HL-60 (cell line): ENCODE measurements around the gene FAM9A.
"Not testable (repeated sequence)": the region's sequence is repeated elsewhere in the genome, so short reads cannot be mapped to it uniquely, and the experiment has no call there.

Experiments
- CTCF ChIP-seq: IDR thresholded peaks from one replicate; pipeline ENCODE4 v1.5.1; 2011; ENCODE audit warnings: low read length, control low read depth, inconsistent platforms; ENCODE audit not compliant: insufficient read depth
- POLR2AphosphoS5 ChIP-seq: IDR thresholded peaks from 2 replicates; pipeline ENCODE4 v1.6.1; 2012; ENCODE audit warnings: low read depth
- TF ChIP-seq, protein P1 (sequence below): IDR thresholded peaks from 2 replicates; pipeline ENCODE4 v1.6.1; 2012; ENCODE audit warnings: low read depth; ENCODE audit not compliant: insufficient replicate concordance

DNA sequence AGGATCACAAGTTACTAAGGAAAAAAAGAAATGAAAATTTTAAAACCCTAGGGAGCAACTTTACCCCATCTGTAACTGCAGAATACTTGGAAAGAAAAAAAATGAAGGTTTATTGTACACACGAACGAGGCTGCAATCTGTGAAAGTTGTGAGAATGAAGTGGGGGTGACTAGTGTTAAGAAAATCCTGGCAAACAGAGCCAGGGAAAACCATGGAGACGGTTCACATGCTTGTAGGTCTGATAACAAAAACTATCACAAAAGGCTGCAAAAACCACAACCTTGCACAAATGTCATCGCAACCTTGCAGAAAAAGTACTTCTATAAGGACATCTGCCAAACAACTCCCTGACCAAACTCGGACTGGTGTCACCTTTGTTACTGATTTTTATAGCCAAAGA lies 42.5 kb downstream of the FAM9A start:
- TF ChIP-seq CTCF, POLR2AphosphoS5: not testable (repeated sequence)
- TF ChIP-seq, protein P1, sequence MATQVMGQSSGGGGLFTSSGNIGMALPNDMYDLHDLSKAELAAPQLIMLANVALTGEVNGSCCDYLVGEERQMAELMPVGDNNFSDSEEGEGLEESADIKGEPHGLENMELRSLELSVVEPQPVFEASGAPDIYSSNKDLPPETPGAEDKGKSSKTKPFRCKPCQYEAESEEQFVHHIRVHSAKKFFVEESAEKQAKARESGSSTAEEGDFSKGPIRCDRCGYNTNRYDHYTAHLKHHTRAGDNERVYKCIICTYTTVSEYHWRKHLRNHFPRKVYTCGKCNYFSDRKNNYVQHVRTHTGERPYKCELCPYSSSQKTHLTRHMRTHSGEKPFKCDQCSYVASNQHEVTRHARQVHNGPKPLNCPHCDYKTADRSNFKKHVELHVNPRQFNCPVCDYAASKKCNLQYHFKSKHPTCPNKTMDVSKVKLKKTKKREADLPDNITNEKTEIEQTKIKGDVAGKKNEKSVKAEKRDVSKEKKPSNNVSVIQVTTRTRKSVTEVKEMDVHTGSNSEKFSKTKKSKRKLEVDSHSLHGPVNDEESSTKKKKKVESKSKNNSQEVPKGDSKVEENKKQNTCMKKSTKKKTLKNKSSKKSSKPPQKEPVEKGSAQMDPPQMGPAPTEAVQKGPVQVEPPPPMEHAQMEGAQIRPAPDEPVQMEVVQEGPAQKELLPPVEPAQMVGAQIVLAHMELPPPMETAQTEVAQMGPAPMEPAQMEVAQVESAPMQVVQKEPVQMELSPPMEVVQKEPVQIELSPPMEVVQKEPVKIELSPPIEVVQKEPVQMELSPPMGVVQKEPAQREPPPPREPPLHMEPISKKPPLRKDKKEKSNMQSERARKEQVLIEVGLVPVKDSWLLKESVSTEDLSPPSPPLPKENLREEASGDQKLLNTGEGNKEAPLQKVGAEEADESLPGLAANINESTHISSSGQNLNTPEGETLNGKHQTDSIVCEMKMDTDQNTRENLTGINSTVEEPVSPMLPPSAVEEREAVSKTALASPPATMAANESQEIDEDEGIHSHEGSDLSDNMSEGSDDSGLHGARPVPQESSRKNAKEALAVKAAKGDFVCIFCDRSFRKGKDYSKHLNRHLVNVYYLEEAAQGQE: not testable (repeated sequence)
